H9 (cell line): ENCODE data around the gene GPS1. TPM values are rescaled to one million over a fixed set of nuclear protein-coding genes. Genes with fewer than 3 reads are reported as not detected.

Experiments
- DNase-seq: peaks from one replicate; pipeline ENCODE4 v3.0.0-alpha.2; 2017
- H2AFZ ChIP-seq: one replicate; pipeline ENCODE4 v1.6.1; 2013; ENCODE audit warnings: mild to moderate bottlenecking, low read length, control low read depth, moderate library complexity
- H2AK5ac ChIP-seq: 2 replicates; pipeline ENCODE4 v1.6.1; 2013; ENCODE audit warnings: low read length, control low read depth, mixed read lengths; ENCODE audit not compliant: insufficient read length
- H2BK120ac ChIP-seq: one replicate; pipeline ENCODE4 v1.6.1; 2013; ENCODE audit warnings: low read depth, mild to moderate bottlenecking, low read length, control low read depth, inconsistent platforms; ENCODE audit not compliant: poor library complexity, severe bottlenecking
- H2BK12ac ChIP-seq: 2 replicates; pipeline ENCODE4 v1.6.1; 2013; ENCODE audit warnings: low read length, control low read depth, mixed read lengths, low read depth; ENCODE audit not compliant: insufficient read length
- H2BK15ac ChIP-seq: 2 replicates; pipeline ENCODE4 v1.6.1; 2013; ENCODE audit warnings: low read depth, low read length, control low read depth
- H2BK20ac ChIP-seq: one replicate; pipeline ENCODE4 v1.6.1; 2013; ENCODE audit warnings: low read depth, mild to moderate bottlenecking, low read length, control low read depth, inconsistent platforms; ENCODE audit not compliant: poor library complexity, severe bottlenecking
- H2BK5ac ChIP-seq: 2 replicates; pipeline ENCODE4 v1.6.1; 2013; ENCODE audit warnings: low read length, control low read depth, mixed read lengths; ENCODE audit not compliant: insufficient read length
- H3K14ac ChIP-seq: 2 replicates; pipeline ENCODE4 v1.6.1; 2013; ENCODE audit warnings: low read length, control low read depth; ENCODE audit not compliant: insufficient read depth
- H3K18ac ChIP-seq: 2 replicates; pipeline ENCODE4 v1.6.1; 2013; ENCODE audit warnings: low read depth, mild to moderate bottlenecking, mixed read lengths, low read length, control low read depth; ENCODE audit not compliant: insufficient read length
- H3K23ac ChIP-seq: 2 replicates; pipeline ENCODE4 v1.6.1; 2013; ENCODE audit warnings: low read length, control low read depth, mixed read lengths, low read depth; ENCODE audit not compliant: insufficient read length
- H3K23me2 ChIP-seq: 2 replicates; pipeline ENCODE4 v1.6.1; 2013; ENCODE audit warnings: low read depth, mild to moderate bottlenecking, mixed read lengths, low read length, control low read depth; ENCODE audit not compliant: insufficient read length, poor library complexity, severe bottlenecking
- H3K27ac ChIP-seq: 2 replicates; pipeline ENCODE4 v1.5.1; 2013; ENCODE audit warnings: low read length, control low read depth, mixed read lengths, low read depth; ENCODE audit not compliant: insufficient read length
- H3K27me3 ChIP-seq: 2 replicates; pipeline ENCODE4 v1.6.1; 2013; ENCODE audit warnings: low read length, control low read depth, inconsistent platforms; ENCODE audit not compliant: insufficient read depth
- H3K4ac ChIP-seq: 2 replicates; pipeline ENCODE4 v1.6.1; 2013; ENCODE audit warnings: low read depth, mild to moderate bottlenecking, control low read depth, inconsistent platforms, low read length, moderate library complexity
- H3K4me1 ChIP-seq: 2 replicates; pipeline ENCODE4 v1.6.1; 2013; ENCODE audit warnings: low read length, control low read depth, inconsistent platforms; ENCODE audit not compliant: insufficient read depth
- H3K4me2 ChIP-seq: 2 replicates; pipeline ENCODE4 v1.6.1; 2013; ENCODE audit warnings: low read length, control low read depth, mixed read lengths; ENCODE audit not compliant: insufficient read length, insufficient read depth
- H3K56ac ChIP-seq: 2 replicates; pipeline ENCODE4 v1.6.1; 2013; ENCODE audit warnings: low read depth, mild to moderate bottlenecking, mixed read lengths, low read length, control low read depth; ENCODE audit not compliant: insufficient read length
- H3K79me1 ChIP-seq: 2 replicates; pipeline ENCODE4 v1.6.1; 2013; ENCODE audit warnings: low read depth, mild to moderate bottlenecking, moderate library complexity, low read length, control low read depth, inconsistent platforms; ENCODE audit not compliant: insufficient read depth, poor library complexity, severe bottlenecking
- H3K79me2 ChIP-seq: 2 replicates; pipeline ENCODE4 v1.6.1; 2013; ENCODE audit warnings: low read length, control low read depth, inconsistent platforms; ENCODE audit not compliant: insufficient read depth
- H3K9ac ChIP-seq: 2 replicates; pipeline ENCODE4 v1.6.1; 2013; ENCODE audit warnings: low read length, control low read depth, mixed read lengths; ENCODE audit not compliant: insufficient read length; ENCODE audit errors: extremely low read depth
- H3K9me3 ChIP-seq: one replicate; pipeline ENCODE4 v1.6.1; 2013; ENCODE audit warnings: low read depth, low read length, inconsistent platforms; ENCODE audit not compliant: control insufficient read depth
- H3T11ph ChIP-seq: one replicate; pipeline ENCODE4 v1.6.1; 2013; ENCODE audit warnings: mild to moderate bottlenecking, low read length, control low read depth, inconsistent platforms
- H4K20me1 ChIP-seq: one replicate; pipeline ENCODE4 v1.6.1; 2013; ENCODE audit not compliant: control insufficient read depth, insufficient read length, insufficient read depth
- H4K5ac ChIP-seq: 2 replicates; pipeline ENCODE4 v1.6.1; 2013; ENCODE audit warnings: low read depth, mild to moderate bottlenecking, mixed read lengths, low read length, control low read depth; ENCODE audit not compliant: insufficient read length
- H4K8ac ChIP-seq: replicated peaks from 2 replicates; pipeline ENCODE4 v1.6.1; 2013; ENCODE audit warnings: low read length, control low read depth, mixed read lengths, low read depth; ENCODE audit not compliant: insufficient read length
- H4K91ac ChIP-seq: 2 replicates; pipeline ENCODE4 v1.6.1; 2013; ENCODE audit warnings: low read depth, mild to moderate bottlenecking, moderate library complexity, mixed read lengths, low read length, control low read depth; ENCODE audit not compliant: insufficient read length
- H3K27ac Mint-ChIP-seq, 3 experiments: 2 replicates in 2 of 3; 3 replicates in 1 of 3; pipeline ENCODE4 v1.8.0; 2020 to 2021; ENCODE audit warnings: mixed read lengths in 3 of 3, mild to moderate bottlenecking in 1 of 3, moderate library complexity in 1 of 3
- H3K27me3 Mint-ChIP-seq: 2 replicates; pipeline ENCODE4 v1.8.0; 2021; ENCODE audit warnings: low read depth, mild to moderate bottlenecking, moderate library complexity, mixed read lengths
- H3K36me3 Mint-ChIP-seq, 3 experiments: 2 replicates in 2 of 3; 3 replicates in 1 of 3; pipeline ENCODE4 v1.8.0; 2020 to 2021; ENCODE audit warnings: low read depth in 3 of 3, mixed read lengths in 3 of 3; ENCODE audit not compliant: insufficient read depth in 1 of 3
- H3K4me1 Mint-ChIP-seq, 2 experiments: 2 replicates each; pipeline ENCODE4 v1.8.0; 2020; ENCODE audit warnings: mixed read lengths in 2 of 2
- H3K4me3 Mint-ChIP-seq, 2 experiments: 2 replicates in 1 of 2; 3 replicates in 1 of 2; pipeline ENCODE4 v1.8.0; 2020 to 2021; ENCODE audit warnings: mild to moderate bottlenecking in 2 of 2, mixed read lengths in 2 of 2, moderate library complexity in 1 of 2
- H3K9me3 Mint-ChIP-seq, 2 experiments: 2 replicates in 1 of 2; 3 replicates in 1 of 2; pipeline ENCODE4 v1.8.0; 2020; ENCODE audit warnings: mild to moderate bottlenecking in 2 of 2, mixed read lengths in 2 of 2, moderate library complexity in 1 of 2
- CTCF ChIP-seq: fragments of 200-600 bp; sonication (generic); conservative IDR thresholded peaks from 3 replicates; pipeline ENCODE4 v1.8.0; 2021; ENCODE audit warnings: antibody characterized with exemption, mild to moderate bottlenecking
- WGBS: extraction: QIAGEN DNeasy Blood & Tissue Kit; methylation state at CpG from one replicate; pipeline ENCODE4 v1.1.7; 2013; ENCODE audit warnings: missing lambda C conversion rate, low lambda C conversion rate, mixed read lengths; ENCODE audit not compliant: insufficient read length; ENCODE audit errors: extremely low coverage; 5-methylcytosine and 5-hydroxymethylcytosine counted together
- total RNA-seq: library from RNA; stranded (reverse); gene quantifications from 2 replicates; pipeline ENCODE4 v1.2.1, GENCODE V29; 2021

Gene GPS1
- total RNA-seq, 1 experiment from 2014 or later: 164 TPM

- no peak overlapping the region for H3K9ac ChIP-seq
- H2AFZ ChIP-seq: no peak overlapping the region
- peak overlapping the region in 1 of 3 experiments; percentile 84; a peak in 1 of 7 replicates for H3K27ac Mint-ChIP-seq
These were observed 55.1 kb downstream of the GPS1 start for GRCh38 chr17:82106688-82107305.

More at GRCh38 chr17:82106688-82107305, 55.1 kb downstream of the GPS1 start:
- Histone ChIP-seq H3K27me3 (no peaks in the 10 kb centered on the region), H4K20me1 (no peaks in the 10 kb centered on the region), H2BK120ac (no peak overlapping the region), H3K9me3 (no peaks in the 10 kb centered on the region), H3T11ph (no peak overlapping the region), H3K23me2 (no peaks in the 10 kb centered on the region), H3K4me2 (no peak overlapping the region), H2BK5ac (no peak overlapping the region), H3K18ac (no peak overlapping the region), H2BK12ac (no peak overlapping the region), H3K14ac (no peak overlapping the region; the same call in 1 of the 2 replicates), H3K4ac (no peak overlapping the region), H4K5ac (no peak overlapping the region), H3K4me1 (no peaks in the 10 kb centered on the region; the same call in 1 of the 2 replicates), H2BK15ac (no peak overlapping the region), H3K79me2 (no peaks in the 10 kb centered on the region), H3K27ac (no peak overlapping the region), H4K8ac (no peak overlapping the region), H3K56ac (no peak overlapping the region), H4K91ac (no peak overlapping the region), H3K23ac (no peak overlapping the region), H2AK5ac (no peak overlapping the region), H3K79me1 (no peaks in the 10 kb centered on the region), H2BK20ac (no peak overlapping the region)
- Mint-ChIP-seq H3K36me3 (peaks cover 0 to 7% (median 0%) of the 10 kb centered on the region in 3 experiments; a peak in 3 of 7 replicates), H3K27me3 (peaks cover 46% of the 10 kb centered on the region), H3K9me3 (peaks cover 0 to 9% of the 10 kb centered on the region in 2 experiments; a peak in 2 of 5 replicates), H3K4me1 (peaks cover 29 to 60% of the 10 kb centered on the region in 2 experiments), H3K4me3 (no peak overlapping the region; a peak in 1 of 5 replicates)
- TF ChIP-seq CTCF: no peak
- WGBS: no CpG with 5 or more reads among the region's 9 CpGs
- DNase-seq: no peak

Other genes starting within 250 kb of the GPS1 start
- 0.24 and 0.26 TPM in 2 replicates for gene GCGR, start 247.7 kb upstream of the GPS1 start, total RNA-seq
- 117 and 118 TPM in 2 replicates for gene MCRIP1, start 218.6 kb upstream of the GPS1 start, total RNA-seq
- gene PPP1R27, start 216.8 kb upstream of the GPS1 start, total RNA-seq: 0.15 and 0.22 TPM in 2 replicates
- gene P4HB, start 191.4 kb upstream of the GPS1 start, total RNA-seq: 364 and 366 TPM in 2 replicates
- 247 and 255 TPM in 2 replicates for gene ARHGDIA, start 180.6 kb upstream of the GPS1 start, total RNA-seq
- 212 and 219 TPM in 2 replicates for gene ALYREF, start 160.3 kb upstream of the GPS1 start, total RNA-seq
- gene ANAPC11, start 160.2 kb upstream of the GPS1 start, total RNA-seq: 197 and 208 TPM in 2 replicates
- 2.1 and 2.4 TPM in 2 replicates for gene NPB, start 149.7 kb upstream of the GPS1 start, total RNA-seq
- gene PCYT2, start 140.5 kb upstream of the GPS1 start, total RNA-seq: 24.5 and 24.9 TPM in 2 replicates
- gene SIRT7, start 133.7 kb upstream of the GPS1 start, total RNA-seq: 28.7 and 29.7 TPM in 2 replicates
- 31.4 and 33.7 TPM in 2 replicates for gene MAFG, start 124.2 kb upstream of the GPS1 start, total RNA-seq
- gene PYCR1, start 114.6 kb upstream of the GPS1 start, total RNA-seq: 111 and 116 TPM in 2 replicates
- 0.13 and 0.22 TPM in 2 replicates for gene MYADML2, start 104.7 kb upstream of the GPS1 start, total RNA-seq
- gene NOTUM, start 90.7 kb upstream of the GPS1 start, total RNA-seq: 2.0 and 2.1 TPM in 2 replicates
- gene ASPSCR1, start 74.3 kb upstream of the GPS1 start, total RNA-seq: 50.9 and 53.1 TPM in 2 replicates
- gene CENPX, start 29.0 kb upstream of the GPS1 start, total RNA-seq: 77.9 and 82.8 TPM in 2 replicates
- 28.7 and 30.6 TPM in 2 replicates for gene LRRC45, start 28.6 kb upstream of the GPS1 start, total RNA-seq
- 84.8 and 85.8 TPM in 2 replicates for gene RAC3, start 20.2 kb upstream of the GPS1 start, total RNA-seq
- 90.6 and 93.6 TPM in 2 replicates for gene DCXR, start 14.2 kb upstream of the GPS1 start, total RNA-seq
- 34.0 and 36.5 TPM in 2 replicates for gene RFNG, start 87 bp upstream of the GPS1 start, total RNA-seq
- gene DUS1L, start 13.9 kb downstream of the GPS1 start, total RNA-seq: 103 and 104 TPM in 2 replicates
- 420 and 433 TPM in 2 replicates for gene FASN, start 46.3 kb downstream of the GPS1 start, total RNA-seq
- gene CCDC57, start 160.9 kb downstream of the GPS1 start, total RNA-seq: 11.0 and 14.6 TPM in 2 replicates
- gene SLC16A3, start 177.1 kb downstream of the GPS1 start, total RNA-seq: 26.0 and 28.4 TPM in 2 replicates
- 137 and 144 TPM in 2 replicates for gene CSNK1D, start 221.8 kb downstream of the GPS1 start, total RNA-seq